GM12873 (cell line): ENCODE measurements around the gene WNT8A.

Experiments
- TF ChIP-seq, protein P1 (sequence below): IDR thresholded peaks from 2 replicates; pipeline ENCODE4 v1.5.1; 2012; ENCODE audit warnings: low read depth, mild to moderate bottlenecking, moderate library complexity, low read length, control low read depth; ENCODE audit not compliant: insufficient read depth; ENCODE audit errors: missing control alignments

The WNT8A gene

DNA sequence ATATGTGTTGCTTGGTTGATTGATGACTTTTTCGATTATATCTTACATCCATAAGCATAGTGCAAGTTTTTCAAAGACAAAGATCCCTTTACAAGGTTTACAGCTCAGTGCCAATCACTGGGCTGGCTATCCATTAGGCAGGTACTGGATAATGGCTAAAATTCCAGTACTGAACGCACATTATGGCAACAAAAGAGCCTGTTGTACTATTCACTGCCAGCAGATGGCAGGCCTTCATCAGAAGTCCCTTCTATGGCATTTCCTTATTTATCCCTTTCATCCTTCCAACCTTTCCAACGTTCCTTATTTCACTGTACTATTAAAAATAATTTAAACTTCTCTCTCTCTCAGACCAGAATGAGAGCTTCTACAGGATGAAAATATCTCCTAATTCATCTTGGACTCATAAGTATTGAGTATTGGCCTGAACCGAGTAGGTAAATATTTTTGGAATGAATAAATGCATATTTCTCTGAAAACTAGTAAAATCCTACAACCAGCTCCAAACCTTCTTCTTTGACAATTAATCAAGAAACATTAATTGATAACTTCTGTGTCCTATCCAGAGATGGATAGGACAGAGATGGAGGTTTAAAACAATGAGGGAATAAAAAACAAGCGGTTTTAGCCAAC, 6.7 kb upstream of the WNT8A start:
- TF ChIP-seq, protein P1, sequence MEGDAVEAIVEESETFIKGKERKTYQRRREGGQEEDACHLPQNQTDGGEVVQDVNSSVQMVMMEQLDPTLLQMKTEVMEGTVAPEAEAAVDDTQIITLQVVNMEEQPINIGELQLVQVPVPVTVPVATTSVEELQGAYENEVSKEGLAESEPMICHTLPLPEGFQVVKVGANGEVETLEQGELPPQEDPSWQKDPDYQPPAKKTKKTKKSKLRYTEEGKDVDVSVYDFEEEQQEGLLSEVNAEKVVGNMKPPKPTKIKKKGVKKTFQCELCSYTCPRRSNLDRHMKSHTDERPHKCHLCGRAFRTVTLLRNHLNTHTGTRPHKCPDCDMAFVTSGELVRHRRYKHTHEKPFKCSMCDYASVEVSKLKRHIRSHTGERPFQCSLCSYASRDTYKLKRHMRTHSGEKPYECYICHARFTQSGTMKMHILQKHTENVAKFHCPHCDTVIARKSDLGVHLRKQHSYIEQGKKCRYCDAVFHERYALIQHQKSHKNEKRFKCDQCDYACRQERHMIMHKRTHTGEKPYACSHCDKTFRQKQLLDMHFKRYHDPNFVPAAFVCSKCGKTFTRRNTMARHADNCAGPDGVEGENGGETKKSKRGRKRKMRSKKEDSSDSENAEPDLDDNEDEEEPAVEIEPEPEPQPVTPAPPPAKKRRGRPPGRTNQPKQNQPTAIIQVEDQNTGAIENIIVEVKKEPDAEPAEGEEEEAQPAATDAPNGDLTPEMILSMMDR, result peak; percentile 89

DNA sequence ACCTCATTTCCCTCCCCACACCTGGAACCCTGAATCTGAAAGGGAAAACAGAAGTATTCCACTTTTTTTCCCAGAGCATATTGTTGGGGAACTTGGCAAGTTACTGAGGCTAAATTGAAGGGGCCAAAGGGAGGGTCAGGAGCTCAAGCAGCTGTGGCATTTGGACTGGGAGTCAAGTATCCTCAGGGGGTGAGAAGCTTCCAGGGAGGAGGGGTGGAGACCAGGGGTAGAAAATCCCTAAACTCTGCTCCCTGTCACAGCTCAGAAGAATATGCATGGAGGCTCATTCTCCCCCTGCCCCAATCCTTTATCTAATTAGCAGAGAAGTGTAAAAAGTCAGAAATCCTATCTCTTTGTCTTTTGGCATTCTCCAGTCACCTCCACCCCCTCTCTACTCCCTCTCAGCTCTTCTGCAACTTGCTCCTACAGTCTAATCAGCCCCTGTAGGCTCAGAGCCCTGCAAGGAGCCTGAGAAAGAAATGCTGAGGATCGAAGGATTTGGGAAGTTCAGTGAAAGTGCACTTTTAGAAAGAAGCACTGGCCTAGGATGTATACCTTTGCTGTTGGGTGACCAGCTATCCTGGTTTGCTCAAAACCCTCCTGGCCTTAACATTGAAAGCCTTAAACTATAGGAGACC, 5.7 kb upstream of the WNT8A start:
- TF ChIP-seq, protein P1, result no peak

DNA sequence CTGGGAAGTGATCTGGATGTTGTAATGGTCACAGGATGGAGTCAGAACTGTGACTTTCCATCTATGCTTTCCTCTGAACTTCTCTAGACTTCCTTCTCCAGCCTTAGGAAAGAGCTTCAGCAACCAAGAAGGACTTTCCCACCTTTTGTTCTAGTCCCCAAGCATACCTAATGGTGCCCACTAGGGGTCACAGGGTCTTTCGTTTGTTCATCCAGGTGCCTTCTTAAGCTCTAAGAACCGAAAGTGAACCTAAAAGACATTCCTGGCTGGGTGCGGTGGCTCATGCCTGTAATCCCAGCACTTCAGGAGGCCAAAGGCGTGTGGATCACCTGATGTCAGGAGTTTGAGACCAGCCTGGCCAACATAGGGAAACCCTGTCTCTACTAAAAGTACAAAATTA, 1.8 kb upstream of the WNT8A start:
- TF ChIP-seq, protein P1, result peak; percentile 48

DNA sequence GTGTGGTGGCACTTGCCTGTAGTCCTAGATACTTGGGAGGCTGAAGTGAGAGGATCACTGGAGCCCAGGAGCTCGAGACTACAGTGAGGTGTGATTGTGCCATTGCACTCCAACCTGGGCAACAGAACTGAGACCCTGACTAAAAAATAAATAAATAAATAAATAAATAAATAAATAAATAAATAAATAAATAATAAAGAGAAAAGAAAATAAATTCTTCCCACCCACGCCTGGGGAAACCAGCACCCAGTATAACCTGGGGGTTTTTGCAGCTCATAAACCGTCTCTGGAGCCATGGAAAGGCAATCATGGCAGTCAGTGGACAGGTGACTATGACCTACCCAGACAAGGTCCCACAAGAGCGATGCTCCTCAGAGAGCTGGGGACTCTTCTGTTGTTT, 7.9 kb downstream of the WNT8A start:
- TF ChIP-seq, protein P1, result no peak

DNA sequence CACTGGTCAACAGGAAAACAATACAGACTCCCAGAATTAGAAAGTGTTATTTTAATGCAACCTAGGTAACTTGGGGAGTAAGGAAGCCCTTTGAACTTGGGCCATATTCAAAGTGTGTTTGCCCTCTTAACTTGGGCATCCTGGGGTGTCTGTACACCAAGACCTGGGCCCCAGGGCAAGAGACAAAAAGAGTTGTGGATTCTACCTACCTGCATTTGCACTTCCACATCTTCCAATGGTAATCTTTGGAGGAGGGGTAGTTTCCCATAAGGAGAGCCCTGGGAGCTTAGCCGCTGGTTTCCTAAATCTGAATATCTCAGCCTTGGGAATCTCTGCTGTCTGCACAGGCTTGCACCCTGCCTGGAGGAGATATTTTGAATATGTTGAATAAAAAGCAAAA, 8.5 kb downstream of the WNT8A start:
- TF ChIP-seq, protein P1, result no peak

DNA sequence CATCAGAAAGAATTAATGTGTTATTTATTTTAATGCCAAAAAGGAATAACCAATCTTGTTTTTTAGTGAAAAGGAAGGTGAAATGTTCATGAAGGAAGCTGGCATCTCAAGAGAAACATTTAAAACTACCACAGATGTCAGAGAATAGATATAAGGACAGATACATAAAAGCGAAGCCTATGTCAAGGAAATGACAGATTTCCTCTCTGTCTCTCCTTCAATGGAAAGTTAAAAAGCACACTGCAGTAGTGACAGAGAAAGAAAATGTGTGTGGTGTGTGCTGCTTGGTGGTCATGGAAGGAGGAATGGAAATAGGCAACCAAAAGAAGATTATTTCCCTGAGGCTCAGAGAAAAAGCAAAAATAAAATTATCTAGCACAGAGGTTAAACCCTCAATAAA, 9.2 kb downstream of the WNT8A start:
- TF ChIP-seq, protein P1, result no peak

DNA sequence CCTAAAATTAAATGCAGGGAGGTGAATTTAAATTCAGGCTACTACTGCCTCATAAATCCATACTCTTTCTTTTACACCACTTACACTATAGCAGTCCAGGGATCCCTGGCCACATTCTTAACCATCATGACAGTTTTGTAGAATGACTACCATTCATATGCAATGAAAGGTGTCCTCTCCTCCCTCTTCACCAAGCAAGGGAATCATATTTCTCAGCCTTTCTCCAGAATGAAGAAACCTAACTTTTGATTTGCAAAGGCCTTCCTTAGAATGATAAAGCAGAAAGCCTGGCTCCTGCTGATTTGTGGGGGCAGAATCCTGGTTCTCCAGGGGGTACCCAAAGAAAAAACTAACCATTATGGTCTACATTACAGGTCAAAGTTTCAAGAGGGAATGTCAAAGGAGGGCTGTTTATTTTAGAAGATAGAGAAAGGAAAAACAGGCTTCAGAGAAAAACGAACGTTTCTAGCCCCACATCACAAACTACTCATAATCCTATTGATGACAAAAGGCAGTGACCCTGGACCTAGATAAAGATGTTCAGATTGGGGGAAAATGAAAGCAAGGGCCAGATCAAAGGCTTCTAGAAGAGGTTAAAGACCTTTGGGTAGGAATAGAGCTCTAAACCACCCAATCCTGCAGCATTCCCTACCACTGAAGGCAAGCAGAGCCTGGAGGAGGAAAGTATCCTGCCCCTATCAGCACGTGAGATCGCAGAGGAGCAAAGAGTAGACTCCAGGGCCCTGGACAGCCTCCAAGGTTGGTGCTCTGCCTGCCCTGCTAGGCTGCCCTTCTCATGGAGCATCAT, 11.5 kb downstream of the WNT8A start:
- TF ChIP-seq, protein P1, result no peak
